Smooth muscle cell (in vitro differentiated cells): Measurements from ENCODE around the gene CLDN7. TPM values are rescaled to one million over a fixed set of nuclear protein-coding genes. Genes with fewer than 3 reads are reported as not detected.
A peak's percentile ranks its signal among the peaks of the same experiment; 100 is the strongest.

Experiments used
- DNase-seq: peaks from one replicate; lab custom pipeline; 2025; ENCODE audit not compliant: unreplicated experiment; lab: John Stamatoyannopoulos, UW
- H2AFZ ChIP-seq: fragments of 200-600 bp; sonication (generic); 2 replicates; pipeline ENCODE4 v1.6.0; 2016; ENCODE audit warnings: antibody characterized with exemption, low read depth, mild to moderate bottlenecking
- H3F3A ChIP-seq: fragments of 200-600 bp; sonication (generic); 2 replicates; pipeline ENCODE4 v1.6.0; 2017; ENCODE audit warnings: antibody characterized with exemption, low read depth
- H3K27ac ChIP-seq: fragments of 200-600 bp; sonication (generic); 2 replicates; pipeline ENCODE4 v1.5.1; 2016; ENCODE audit warnings: low read depth, mild to moderate bottlenecking
- H3K27me3 ChIP-seq: fragments of 200-600 bp; sonication (generic); 2 replicates; pipeline ENCODE4 v1.6.1; 2016; ENCODE audit warnings: low read depth, mild to moderate bottlenecking
- H3K36me3 ChIP-seq: fragments of 200-600 bp; sonication (generic); 2 replicates; pipeline ENCODE4 v1.5.1; 2016; ENCODE audit warnings: low read depth
- H3K4me1 ChIP-seq: fragments of 200-600 bp; sonication (generic); 2 replicates; pipeline ENCODE4 v1.5.1; 2016; ENCODE audit warnings: low read depth
- H3K4me2 ChIP-seq: fragments of 200-600 bp; sonication (generic); 2 replicates; pipeline ENCODE4 v1.6.0; 2016; ENCODE audit warnings: mild to moderate bottlenecking
- H3K4me3 ChIP-seq: fragments of 200-600 bp; sonication (generic); 2 replicates; pipeline ENCODE4 v1.5.1; 2016; ENCODE audit warnings: mild to moderate bottlenecking
- H3K79me2 ChIP-seq: fragments of 200-600 bp; sonication (generic); 2 replicates; pipeline ENCODE4 v1.6.0; 2016; ENCODE audit warnings: low read depth, mild to moderate bottlenecking
- H3K9ac ChIP-seq: fragments of 200-600 bp; sonication (generic); 2 replicates; pipeline ENCODE4 v1.6.0; 2016; ENCODE audit warnings: low read depth
- H3K9me3 ChIP-seq: fragments of 200-600 bp; sonication (generic); replicated peaks from 2 replicates; pipeline ENCODE4 v1.5.1; 2016; ENCODE audit warnings: low read depth
- H4K20me1 ChIP-seq: fragments of 200-600 bp; sonication (generic); 2 replicates; pipeline ENCODE4 v1.6.0; 2016; ENCODE audit warnings: low read depth
- WGBS: methylation state at CpG from one replicate; pipeline ENCODE4 v1.1.7; 2016; ENCODE audit warnings: low lambda C conversion rate; 5-methylcytosine and 5-hydroxymethylcytosine counted together
- polyA plus RNA-seq: library from polyadenylated mRNA; unstranded; fragments of >200 nt; fragmentation: Nextera tagmentation; extraction: Ambion mirVana; gene quantifications from 2 replicates; pipeline ENCODE4 v1.2.1, GENCODE V29; 2016
- total RNA-seq: library from RNA; depleted of rRNA; stranded (reverse); fragments of >200 nt; gene quantifications from 2 replicates; pipeline ENCODE4 v1.2.3, GENCODE V29; 2014
- TF ChIP-seq, protein P1 (sequence below): fragments of 200-600 bp; sonication (generic); IDR thresholded peaks from 2 replicates; pipeline ENCODE4 v1.5.1; 2017; ENCODE audit warnings: borderline replicate concordance, mild to moderate bottlenecking, antibody characterized with exemption; ENCODE audit not compliant: insufficient read depth, poor library complexity, severe bottlenecking

CLDN7 gene
- total and polyA plus RNA-seq, 2 experiments from 2014 or later: 25.2 to 33.7 TPM

DNA sequence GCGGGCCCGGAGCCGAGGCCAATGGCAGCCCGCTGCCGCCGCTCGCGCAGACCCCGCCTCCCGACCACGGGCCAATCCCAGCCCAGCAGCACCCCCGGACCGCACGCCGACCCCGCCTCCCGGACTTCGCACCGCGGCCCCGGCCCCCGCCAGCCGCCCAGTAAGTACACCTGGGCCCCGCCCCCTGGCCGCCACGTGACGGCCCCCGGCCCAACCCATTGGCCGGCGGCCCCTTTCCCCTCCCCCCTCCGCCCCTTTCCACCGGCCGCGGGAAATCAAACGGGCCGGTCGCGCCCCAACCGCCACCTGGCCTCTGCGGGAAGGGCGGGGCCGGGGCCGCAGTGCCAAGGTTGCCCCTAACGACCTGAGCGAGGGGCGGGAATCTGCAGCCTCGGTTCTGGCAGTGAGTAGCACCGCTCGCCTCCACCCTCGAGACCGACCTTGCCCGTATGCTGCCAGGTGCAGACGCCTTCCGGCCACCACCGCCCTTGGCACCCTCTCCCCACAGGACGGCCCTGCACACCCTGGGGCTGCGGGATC lies 32.4 kb upstream of the CLDN7 start, which contains the start of gene YBX2:
Gene YBX2 (minus strand): TSS at position 26 of the 540 bp plus-strand sequence. CDS start 139 bp downstream, outside the sequence.
- no peaks in the 10 kb centered on the region for H4K20me1 ChIP-seq
- peaks cover 50% of the 10 kb centered on the region for H3K27me3 ChIP-seq
- TF ChIP-seq, protein P1, sequence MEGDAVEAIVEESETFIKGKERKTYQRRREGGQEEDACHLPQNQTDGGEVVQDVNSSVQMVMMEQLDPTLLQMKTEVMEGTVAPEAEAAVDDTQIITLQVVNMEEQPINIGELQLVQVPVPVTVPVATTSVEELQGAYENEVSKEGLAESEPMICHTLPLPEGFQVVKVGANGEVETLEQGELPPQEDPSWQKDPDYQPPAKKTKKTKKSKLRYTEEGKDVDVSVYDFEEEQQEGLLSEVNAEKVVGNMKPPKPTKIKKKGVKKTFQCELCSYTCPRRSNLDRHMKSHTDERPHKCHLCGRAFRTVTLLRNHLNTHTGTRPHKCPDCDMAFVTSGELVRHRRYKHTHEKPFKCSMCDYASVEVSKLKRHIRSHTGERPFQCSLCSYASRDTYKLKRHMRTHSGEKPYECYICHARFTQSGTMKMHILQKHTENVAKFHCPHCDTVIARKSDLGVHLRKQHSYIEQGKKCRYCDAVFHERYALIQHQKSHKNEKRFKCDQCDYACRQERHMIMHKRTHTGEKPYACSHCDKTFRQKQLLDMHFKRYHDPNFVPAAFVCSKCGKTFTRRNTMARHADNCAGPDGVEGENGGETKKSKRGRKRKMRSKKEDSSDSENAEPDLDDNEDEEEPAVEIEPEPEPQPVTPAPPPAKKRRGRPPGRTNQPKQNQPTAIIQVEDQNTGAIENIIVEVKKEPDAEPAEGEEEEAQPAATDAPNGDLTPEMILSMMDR: no peak
- no peak within 1 kb of the TSS for H2AFZ ChIP-seq
- H3K79me2 ChIP-seq: no peaks in the 10 kb centered on the region
- H3K36me3 ChIP-seq: no peaks in the 10 kb centered on the region
- no peak within 1 kb of the TSS for H3K9ac ChIP-seq
- H3F3A ChIP-seq: peaks cover 8% of the 10 kb centered on the region
- peak within 1 kb of the TSS; percentile 35 for H3K4me3 ChIP-seq
- H3K27ac ChIP-seq: no peak within 1 kb of the TSS
- DNase-seq: no peak
- H3K4me1 ChIP-seq: no peaks in the 10 kb centered on the region
- H3K4me2 ChIP-seq: peak within 1 kb of the TSS; percentile 85
- H3K9me3 ChIP-seq: no peaks in the 10 kb centered on the region
- 5% methylated on average over 15 of the region's 57 CpGs for WGBS

DNA sequence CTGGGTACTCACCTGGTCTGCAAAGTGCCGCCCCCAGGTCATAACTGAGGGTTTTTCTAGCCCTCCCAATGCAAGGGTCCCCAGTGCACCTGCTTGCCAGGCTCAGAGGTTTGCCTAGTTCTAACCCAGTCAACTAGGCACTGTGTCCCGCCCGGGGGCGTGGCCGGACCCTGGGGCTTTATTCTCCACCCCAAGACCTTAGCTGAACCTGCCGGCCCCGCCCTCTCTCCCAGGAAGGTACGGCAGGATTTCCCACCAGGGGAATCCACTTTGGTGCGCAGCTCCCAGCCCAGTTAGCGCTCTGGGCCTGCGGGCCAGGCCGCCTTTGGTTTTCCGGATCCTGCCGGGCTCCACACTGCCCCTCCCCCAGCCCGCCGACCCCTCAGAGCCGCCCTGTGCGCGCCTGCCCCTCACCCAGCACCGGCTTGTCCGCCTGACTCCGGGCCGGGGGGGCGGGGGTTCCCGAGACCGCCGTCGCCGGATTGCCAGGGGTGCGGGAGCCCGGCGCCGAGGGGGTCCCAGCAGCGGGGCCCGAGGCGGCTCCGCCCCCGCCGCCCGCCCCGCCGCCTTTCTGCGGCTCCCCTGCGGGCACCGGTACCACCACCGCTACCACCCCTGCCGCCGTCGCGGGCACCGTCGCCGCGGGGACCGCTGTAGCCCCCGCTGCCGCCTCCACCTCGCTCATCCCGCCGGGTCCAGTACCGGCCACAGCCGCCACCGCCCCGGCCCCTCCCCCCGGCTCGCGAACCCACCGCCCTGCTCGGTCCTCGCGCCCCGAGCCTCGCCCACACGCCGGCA lies 31.7 kb upstream of the CLDN7 start:
- no peaks in the 10 kb centered on the region for H3K79me2 ChIP-seq
- H3K9me3 ChIP-seq: no peaks in the 10 kb centered on the region
- H3K4me2 ChIP-seq: peak overlapping the region; percentile 85
- no peaks in the 10 kb centered on the region for H3K4me1 ChIP-seq
- TF ChIP-seq, protein P1: no peak
- no peak overlapping the region for H2AFZ ChIP-seq
- H3K27me3 ChIP-seq: peaks cover 50% of the 10 kb centered on the region
- H3K36me3 ChIP-seq: no peaks in the 10 kb centered on the region
- peak overlapping the region; percentile 35 for H3K4me3 ChIP-seq
- DNase-seq: no peak
- H3K9ac ChIP-seq: no peak overlapping the region
- H3K27ac ChIP-seq: no peak overlapping the region
- H4K20me1 ChIP-seq: no peaks in the 10 kb centered on the region
- peaks cover 8% of the 10 kb centered on the region for H3F3A ChIP-seq
- 14% methylated on average over 12 of the region's 75 CpGs for WGBS

DNA sequence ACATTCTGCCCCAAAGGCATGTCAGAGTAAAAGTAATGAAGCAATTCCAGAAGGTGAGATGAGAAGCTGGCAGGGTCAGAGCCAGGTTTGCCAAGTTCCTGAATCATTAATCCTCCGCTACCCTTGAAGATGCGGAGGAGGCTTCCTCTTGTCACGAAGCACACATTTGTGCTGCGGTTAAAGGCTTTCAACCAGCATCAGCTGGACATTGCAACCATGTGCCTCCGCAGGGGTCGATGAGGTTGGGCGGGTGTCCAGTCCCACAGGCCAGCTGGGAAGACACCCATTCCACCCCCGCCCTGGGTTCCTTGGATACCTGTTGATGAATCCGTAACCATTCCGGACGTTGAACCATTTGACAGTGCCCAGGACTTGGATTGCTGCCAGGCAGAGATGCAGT lies 30.9 kb upstream of the CLDN7 start:
- DNase-seq: no peak
- WGBS: 93% methylated on average over 11 of the region's 11 CpGs
- H4K20me1 ChIP-seq: no peaks in the 10 kb centered on the region
- H3K36me3 ChIP-seq: no peaks in the 10 kb centered on the region
- no peaks in the 10 kb centered on the region for H3K79me2 ChIP-seq
- no peak overlapping the region for H3K4me3 ChIP-seq
- no peak overlapping the region for H3K27ac ChIP-seq
- H3K27me3 ChIP-seq: peaks cover 50% of the 10 kb centered on the region
- H3K9ac ChIP-seq: no peak overlapping the region
- no peaks in the 10 kb centered on the region for H3K9me3 ChIP-seq
- no peak overlapping the region for H3K4me2 ChIP-seq
- H2AFZ ChIP-seq: no peak overlapping the region
- H3K4me1 ChIP-seq: no peaks in the 10 kb centered on the region
- TF ChIP-seq, protein P1: no peak
- peaks cover 8% of the 10 kb centered on the region for H3F3A ChIP-seq
